Testis (tissue), 3 donors: Measurements from ENCODE around the gene PIP4K2B. TPM values are rescaled to one million over a fixed set of nuclear protein-coding genes. Genes with fewer than 3 reads are reported as not detected.

Experiments
- DNase-seq: peaks from one replicate; pipeline ENCODE4 v3.0.0-alpha.2; 2019
- H3K27ac ChIP-seq, 2 donors: fragments of 200-600 bp; sonication (generic); one replicate each; pipeline ENCODE4 v1.5.1; 2019
- H3K27me3 ChIP-seq: fragments of 200-600 bp; sonication (generic); one replicate; pipeline ENCODE4 v1.5.1; 2019
- H3K36me3 ChIP-seq: fragments of 200-600 bp; sonication (generic); one replicate; pipeline ENCODE4 v1.5.1; 2017; ENCODE audit warnings: low read depth; ENCODE audit errors: missing control alignments
- H3K4me1 ChIP-seq: fragments of 200-600 bp; sonication (generic); one replicate; pipeline ENCODE4 v1.5.1; 2019
- H3K4me3 ChIP-seq, 2 donors: fragments of 200-600 bp; sonication (generic); one replicate each; pipeline ENCODE4 v1.5.1; 2017 to 2019
- H3K9me3 ChIP-seq: fragments of 200-600 bp; sonication (generic); one replicate; pipeline ENCODE4 v1.5.1; 2017
- POLR2A ChIP-seq: fragments of 450-650 bp; IDR thresholded peaks from one replicate; pipeline ENCODE4 v1.6.1; 2017; ENCODE audit warnings: antibody characterized with exemption, mild to moderate bottlenecking, moderate library complexity
- WGBS, 2 donors: methylation state at CpG; one replicate each; pipeline ENCODE4 v1.1.5; 2018; 5-methylcytosine and 5-hydroxymethylcytosine counted together
- intact Hi-C: fragments of 100-400 bp; cut with DNase I; formaldehyde crosslinking; loops from one replicate; pipeline ENCODE4 v1.15.1; 2023; ENCODE audit warnings: low total_unique reads
- polyA plus RNA-seq: library from polyadenylated mRNA; stranded (reverse); fragments of 350-450 nt; fragmentation: Illumina TruSeq; extraction: RNeasy Lipid Tissue Mini Kit (QIAGEN cat#74804); gene quantifications from one replicate; pipeline ENCODE4 v1.2.3, GENCODE V29; 2014; ENCODE audit warnings: low read depth, low replicate concordance; ENCODE audit not compliant: insufficient read depth
- total RNA-seq, 2 donors: library from RNA; depleted of rRNA; stranded (reverse); fragments of >200 nt; gene quantifications; one replicate each; pipeline ENCODE4 v1.2.3, GENCODE V29; 2016
- TF ChIP-seq, protein P1 (sequence below), 3 experiments: fragments of 450-650 bp in 2 of 3; fragments of 200-600 bp in 1 of 3; sonication (generic) in 1 of 3; IDR thresholded peaks; one replicate each; pipeline ENCODE4 v1.5.1; 2016 to 2019; ENCODE audit warnings: antibody characterized with exemption in 3 of 3, mild to moderate bottlenecking in 2 of 3, moderate library complexity in 1 of 3

The PIP4K2B gene
- total and polyA plus RNA-seq, 3 donors from 2014 or later, result 34.8 to 56.7 (median 47.2) TPM

DNA sequence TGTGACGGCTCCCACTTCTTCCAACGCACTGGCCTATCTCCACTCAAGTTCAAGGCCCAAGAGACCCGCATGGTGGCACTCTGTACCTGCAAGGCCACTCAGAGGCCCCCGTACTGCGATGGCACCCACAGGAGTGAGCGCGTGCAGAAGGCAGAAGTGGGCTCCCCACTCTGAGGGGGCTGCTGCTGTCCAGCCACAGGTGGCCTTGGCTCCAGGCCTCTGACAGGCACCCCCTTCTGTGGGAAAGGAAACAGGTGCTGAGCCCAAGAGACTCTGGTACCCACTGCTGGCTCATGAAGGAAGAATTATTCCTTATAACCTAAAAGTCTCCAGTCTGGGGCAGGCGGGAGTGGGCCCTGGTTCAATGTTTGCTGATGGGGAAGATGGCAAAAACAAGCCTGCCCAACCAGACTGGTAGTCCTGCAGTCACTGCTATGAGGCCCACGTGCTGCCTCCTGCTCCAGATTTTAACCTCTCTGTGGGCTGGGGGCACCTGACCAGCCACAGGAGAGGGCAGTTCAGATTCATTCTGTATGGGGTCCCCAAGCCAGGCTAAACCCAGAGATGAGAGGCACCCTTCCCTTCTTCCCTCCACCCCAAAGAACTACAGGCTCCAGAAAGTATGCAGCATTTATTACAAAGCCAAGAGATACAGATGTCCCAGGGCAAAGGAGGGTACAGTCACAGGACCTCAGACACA, 65.9 kb downstream of the PIP4K2B start:
- Histone ChIP-seq H3K27me3 (no peaks in the 10 kb centered on the region), H3K9me3 (no peaks in the 10 kb centered on the region), H3K4me3 (no peak overlapping the region), H3K36me3 (no peaks in the 10 kb centered on the region), H3K27ac (peak overlapping the region; percentile 40 to 45), H3K4me1 (peaks cover 60% of the 10 kb centered on the region)
- TF ChIP-seq POLR2A, result no peak
- TF ChIP-seq, protein P1, sequence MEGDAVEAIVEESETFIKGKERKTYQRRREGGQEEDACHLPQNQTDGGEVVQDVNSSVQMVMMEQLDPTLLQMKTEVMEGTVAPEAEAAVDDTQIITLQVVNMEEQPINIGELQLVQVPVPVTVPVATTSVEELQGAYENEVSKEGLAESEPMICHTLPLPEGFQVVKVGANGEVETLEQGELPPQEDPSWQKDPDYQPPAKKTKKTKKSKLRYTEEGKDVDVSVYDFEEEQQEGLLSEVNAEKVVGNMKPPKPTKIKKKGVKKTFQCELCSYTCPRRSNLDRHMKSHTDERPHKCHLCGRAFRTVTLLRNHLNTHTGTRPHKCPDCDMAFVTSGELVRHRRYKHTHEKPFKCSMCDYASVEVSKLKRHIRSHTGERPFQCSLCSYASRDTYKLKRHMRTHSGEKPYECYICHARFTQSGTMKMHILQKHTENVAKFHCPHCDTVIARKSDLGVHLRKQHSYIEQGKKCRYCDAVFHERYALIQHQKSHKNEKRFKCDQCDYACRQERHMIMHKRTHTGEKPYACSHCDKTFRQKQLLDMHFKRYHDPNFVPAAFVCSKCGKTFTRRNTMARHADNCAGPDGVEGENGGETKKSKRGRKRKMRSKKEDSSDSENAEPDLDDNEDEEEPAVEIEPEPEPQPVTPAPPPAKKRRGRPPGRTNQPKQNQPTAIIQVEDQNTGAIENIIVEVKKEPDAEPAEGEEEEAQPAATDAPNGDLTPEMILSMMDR (IDR thresholded peaks at IDR 0.05), result no peak
- intact Hi-C loops, result loop anchor here (5.0 kb wide), 1 partner anchor 56 kb away; no protein-coding TSS in a partner anchor
- DNase-seq, result no peak
- WGBS, 2 donors, result 46 to 73% methylated on average over 8 to 9 of the region's 9 CpGs

DNA sequence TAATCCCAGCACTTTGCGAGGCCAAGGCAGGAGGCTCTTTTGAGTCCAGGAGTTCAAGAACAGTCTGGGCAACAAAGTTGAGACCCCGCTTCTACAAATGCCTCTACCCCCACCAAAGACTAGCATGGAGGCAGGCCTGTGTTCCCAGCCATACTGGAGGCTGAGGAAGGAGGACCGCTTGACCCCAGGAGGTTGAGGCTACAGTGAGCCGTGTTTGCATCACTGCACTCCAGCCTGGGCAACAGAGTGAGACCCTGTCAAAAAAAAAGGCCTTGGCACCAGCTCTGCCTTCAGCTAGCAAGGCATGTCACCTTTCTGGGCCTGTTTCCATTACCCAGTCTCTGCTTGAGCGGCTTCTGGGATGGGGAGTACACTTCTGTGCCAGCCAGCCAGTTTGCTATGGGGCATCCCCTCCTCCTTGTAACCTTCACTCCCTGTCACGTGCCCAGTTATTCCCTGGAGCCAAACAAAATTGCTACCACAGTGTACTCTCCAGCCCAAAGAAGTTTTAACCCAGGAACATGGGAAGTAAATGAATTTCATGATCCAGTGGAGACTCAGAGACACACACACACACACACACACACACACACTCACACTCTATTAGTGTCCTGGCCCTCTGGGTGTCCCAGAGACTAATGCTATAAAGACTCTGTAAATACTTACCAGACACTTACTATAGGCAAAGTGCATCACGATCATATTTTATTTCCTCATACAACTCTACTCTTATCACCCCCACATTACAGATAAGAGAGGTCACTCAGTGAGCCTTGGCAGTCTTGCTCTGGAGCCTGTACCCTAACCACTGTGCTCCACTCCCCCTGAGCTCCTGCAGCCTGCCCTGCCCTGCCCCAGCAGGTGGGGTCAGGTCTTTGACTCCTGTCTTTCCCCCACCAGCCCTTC, 66.7 kb downstream of the PIP4K2B start:
- Histone ChIP-seq H3K4me1 (peaks cover 62% of the 10 kb centered on the region), H3K36me3 (no peaks in the 10 kb centered on the region)
- WGBS, 2 donors, result 61 to 77% methylated on average over 6 to 7 of the region's 7 CpGs

GRCh38 chr17:38731526-38732294, 67.6 kb downstream of the PIP4K2B start:
- H3K27me3 ChIP-seq, result no peaks in the 10 kb centered on the region
- peaks cover 65% of the 10 kb centered on the region for H3K4me1 ChIP-seq
- no peak overlapping the region for H3K4me3 ChIP-seq
- no peaks in the 10 kb centered on the region for H3K36me3 ChIP-seq
- WGBS, 2 donors, result 68 to 85% methylated on average over 5 to 8 of the region's 8 CpGs
- intact Hi-C loops, result loop anchor here (5.0 kb wide), 1 partner anchor 54 kb away; no protein-coding TSS in a partner anchor
- DNase-seq, result no peak
- TF ChIP-seq POLR2A, result no peak
- TF ChIP-seq, protein P1 (IDR thresholded peaks at IDR 0.05), result no peak
- H3K27ac ChIP-seq, result peak overlapping the region; percentile 39 to 89
- no peaks in the 10 kb centered on the region for H3K9me3 ChIP-seq

More for the DNA sequence above, 66.7 kb downstream of the PIP4K2B start:
- Histone ChIP-seq H3K4me3 (no peak overlapping the region), H3K27me3 (no peaks in the 10 kb centered on the region), H3K27ac (peak overlapping the region in 1 of 2 donors; percentile 89), H3K9me3 (no peaks in the 10 kb centered on the region)
- TF ChIP-seq, protein P1 (IDR thresholded peaks at IDR 0.05), result no peak
- TF ChIP-seq POLR2A, result no peak
- peak; percentile 70 for DNase-seq
- intact Hi-C loops, result loop anchor here (5.0 kb wide), 1 partner anchor 55 kb away; no protein-coding TSS in a partner anchor

- Histone ChIP-seq H3K4me1 (peaks cover 59% of the 10 kb centered on the region), H3K27me3 (no peaks in the 10 kb centered on the region), H3K27ac (peak overlapping the region; percentile 75 to 89), H3K9me3 (no peaks in the 10 kb centered on the region), H3K4me3 (peak overlapping the region; percentile 74 to 77), H3K36me3 (no peaks in the 10 kb centered on the region)
- no peak for TF ChIP-seq POLR2A
- TF ChIP-seq, protein P1 (IDR thresholded peaks at IDR 0.05), result no peak
- intact Hi-C loops, result loop anchor here (5.0 kb wide), 1 partner anchor 53 kb away; no protein-coding TSS in a partner anchor
- WGBS, 2 donors, result 1 to 17% methylated on average over 17 to 27 of the region's 27 CpGs
- peak; percentile 90 for DNase-seq
Measured at GRCh38 chr17:38730526-38731379, 68.6 kb downstream of the PIP4K2B start.
